Left cardiac atrium (tissue), 4 donors: Measurements from ENCODE around the gene SCLY. TPM values are rescaled to one million over a fixed set of nuclear protein-coding genes. Genes with fewer than 3 reads are reported as not detected.

ENCODE experiments used
- ATAC-seq, 2 donors: fragments of 200-7000 bp; cut with Tn5 transposase; one replicate each; pipeline ENCODE4 v1.9.1; 2020; ENCODE audit warnings: mild to moderate bottlenecking in 2 of 2, moderate library complexity in 2 of 2
- DNase-seq: peaks from one replicate; pipeline ENCODE4 v3.0.0-alpha.2; 2020
- intact Hi-C, 2 donors: fragments of 100-400 bp; cut with DNase I; formaldehyde crosslinking; loops; one replicate each; pipeline versions ENCODE4 v1.14.1 to v1.15.1; 2022 to 2023
- total RNA-seq, 2 donors: library from RNA; stranded (reverse); fragmentation: NEBNext Ultra II Directional; extraction: Animal tissue kit (Norgen Biotek cat#: 25700); gene quantifications; one replicate each; pipeline ENCODE4 v1.2.1, GENCODE V29; 2021
- donor health status: DM: no; HTN: yes; CAD: no.
- donor health status: DM: no; HTN: yes; CAD: no; lungs with severe emphysema.
- donor health status: DM: yes; HTN: yes; CAD: no.
- donor health status: Dilated cardiomyopathy.

Gene SCLY
- total RNA-seq, 2 donors from 2014 or later: 9.6 to 10.9 TPM

- intact Hi-C loops: no loop called here
- ATAC-seq (peak; percentile 25 to 72), DNase-seq (peak; percentile 64)
Measured at GRCh38 chr2:238143239-238143951, 82.6 kb downstream of the SCLY start.

GRCh38 chr2:238144262-238144661, 83.5 kb downstream of the SCLY start:
- intact Hi-C loops: no loop called here
- DNase-seq: no peak
- no peak for ATAC-seq

DNA sequence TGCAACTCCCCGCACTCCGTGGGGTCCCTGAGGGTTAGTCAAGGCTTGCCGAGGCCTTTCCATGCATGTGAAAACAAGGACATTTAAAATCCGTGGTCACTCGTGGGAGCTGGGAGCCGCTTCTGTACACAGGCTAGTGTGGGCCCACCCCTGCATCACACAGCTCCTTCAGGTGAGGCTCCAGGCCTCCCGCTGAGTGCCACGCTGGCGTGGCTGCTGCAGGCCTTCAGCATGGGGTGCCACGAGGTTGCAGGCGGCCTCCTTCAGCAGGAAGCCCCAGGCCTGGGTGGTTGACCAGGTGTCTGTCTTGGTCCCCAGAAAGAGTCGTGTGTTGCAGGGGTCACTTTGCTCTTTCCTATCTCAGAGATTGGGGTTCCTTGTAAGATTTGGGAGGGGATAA, 84.2 kb downstream of the SCLY start:
- intact Hi-C loops: no loop called here
- ATAC-seq (no peak), DNase-seq (no peak)

DNA sequence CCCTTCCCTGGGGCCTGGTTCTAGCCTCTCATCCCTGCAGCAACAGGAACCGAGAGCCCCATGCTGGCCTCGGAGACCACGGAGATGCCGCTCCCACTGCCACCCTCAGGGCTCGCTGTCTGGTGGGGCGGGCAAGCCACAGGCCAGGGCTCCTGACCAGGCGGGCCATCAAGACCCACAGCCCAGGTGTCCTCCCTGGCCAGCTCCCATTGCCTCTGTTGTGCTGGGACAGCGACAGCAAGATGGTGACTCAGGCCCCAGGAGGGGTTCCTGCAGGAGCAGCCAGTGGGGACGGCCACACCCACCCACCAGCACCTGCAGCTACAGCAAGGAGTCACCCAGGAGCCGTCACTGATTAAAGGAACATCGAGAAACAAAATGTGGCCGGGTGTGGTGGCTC, 85.0 kb downstream of the SCLY start:
- no peak for ATAC-seq
- no peak for DNase-seq
- intact Hi-C loops: no loop called here

DNA sequence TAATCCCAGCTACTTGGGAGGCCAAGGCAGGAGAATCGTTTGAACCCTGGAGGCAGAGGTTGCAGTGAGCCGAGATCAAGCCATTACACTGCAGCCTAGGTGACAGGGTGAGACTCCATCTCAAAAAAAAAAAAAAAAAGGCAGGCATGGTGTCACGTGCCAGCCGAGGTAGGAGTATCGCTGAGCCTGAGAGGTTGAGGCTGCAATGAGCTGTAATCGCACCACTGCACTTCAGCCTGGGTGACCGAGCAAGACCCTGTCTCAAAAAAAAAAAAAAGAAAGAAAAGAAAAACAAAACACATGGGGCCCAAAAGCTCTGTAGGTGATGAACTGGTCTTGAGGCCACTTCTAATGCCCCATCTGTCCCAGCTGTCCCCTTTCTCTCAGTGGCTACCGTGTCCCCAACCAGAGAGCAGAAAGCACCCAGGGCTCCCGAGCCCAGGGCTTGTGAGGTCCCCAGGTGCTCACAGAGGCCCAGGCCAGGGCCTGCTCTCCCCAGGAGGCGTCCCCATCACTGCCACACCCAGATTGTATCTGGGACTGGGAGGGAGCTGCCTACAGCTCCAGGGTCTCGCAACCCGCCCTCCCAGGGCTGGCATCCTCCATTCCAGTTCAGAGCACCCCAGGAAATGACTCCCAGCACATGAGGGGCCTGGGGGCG, 86.2 kb downstream of the SCLY start:
- intact Hi-C loops: no loop called here
- DNase-seq (no peak), ATAC-seq (no peak)

DNA sequence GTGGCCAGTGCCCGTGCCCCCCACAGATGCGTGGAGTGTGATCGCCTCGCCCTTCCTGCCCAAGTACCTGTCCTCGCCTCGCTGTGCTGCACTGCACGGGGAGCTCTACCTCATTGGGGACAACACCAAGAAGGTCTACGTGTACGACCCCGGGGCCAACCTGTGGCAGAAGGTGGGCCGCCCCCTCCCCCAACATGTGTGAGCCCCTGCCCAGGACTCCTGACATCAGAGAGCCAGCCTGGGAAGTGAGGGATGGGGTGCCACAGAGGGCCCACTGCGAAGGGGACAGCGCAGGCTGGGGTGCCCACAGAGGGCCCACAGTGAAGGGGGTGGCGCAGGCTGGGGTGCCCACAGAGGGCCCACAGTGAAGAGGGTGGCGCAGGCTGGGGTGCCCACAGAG, 88.2 kb downstream of the SCLY start:
- ATAC-seq (no peak), DNase-seq (no peak)
- intact Hi-C loops: no loop called here

Other genes starting within 250 kb of the SCLY start
- gene RAMP1, start 201.4 kb upstream of the SCLY start, total RNA-seq: 100 to 1,000 TPM in 1 of 2 donors, 10 to 100 TPM in 1; 86.7 to 359 TPM
- 10 to 100 TPM; 66.1 to 87.8 TPM for gene UBE2F, start 94.0 kb upstream of the SCLY start, total RNA-seq
- under 1 TPM; 0.15 to 0.26 TPM for gene ESPNL, start 39.3 kb downstream of the SCLY start, total RNA-seq
- 10 to 100 TPM; 15.8 to 16.6 TPM for gene KLHL30, start 77.7 kb downstream of the SCLY start, total RNA-seq
- gene ERFE, start 98.0 kb downstream of the SCLY start, total RNA-seq: 1 to 10 TPM in 1 of 2 donors, not detected in 1; 1.2 TPM
- 10 to 100 TPM; 23.4 to 27.9 TPM for gene ILKAP, start 142.7 kb downstream of the SCLY start, total RNA-seq
- gene HES6, start 179.0 kb downstream of the SCLY start, total RNA-seq: 1 to 10 TPM; 3.8 to 4.3 TPM
- gene PER2, start 227.6 kb downstream of the SCLY start, total RNA-seq: 1 to 10 TPM; 6.4 to 8.1 TPM